Measurements from ENCODE around the gene FOXJ3. TPM values are rescaled to one million over a fixed set of nuclear protein-coding genes. Genes with fewer than 3 reads are reported as not detected.

Gene FOXJ3
- polyA plus RNA-seq, 1 of the 3 experiments (the other 2 are of a cell fraction), result 16.0 TPM

DNA sequence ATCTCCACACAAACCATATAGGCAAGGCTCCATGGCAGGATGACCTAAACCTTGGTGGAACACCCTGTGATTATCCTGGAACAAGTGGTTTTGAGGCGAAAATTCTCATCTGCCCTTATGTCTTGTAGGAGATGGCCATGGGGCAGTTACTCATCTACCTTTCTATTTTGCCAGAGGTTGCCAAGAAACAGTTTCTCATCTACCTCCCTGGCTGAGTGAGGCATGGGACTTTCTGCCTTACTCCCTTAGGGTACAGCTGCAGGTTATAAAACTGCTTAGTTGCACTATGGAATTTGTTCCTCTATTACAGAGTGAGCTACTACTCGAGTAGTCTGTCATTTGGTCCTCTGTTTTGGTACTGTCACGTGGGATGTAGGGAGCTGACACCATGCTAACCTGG lies 139.2 kb downstream of the FOXJ3 start:
- no peaks in the 10 kb centered on the region for H4K20me1 ChIP-seq (ENCODE audit: insufficient read depth)
- H2AFZ ChIP-seq (ENCODE audit: low read depth), result no peak overlapping the region
- H3K79me2 ChIP-seq (ENCODE audit: insufficient read depth), result peaks cover 6% of the 10 kb centered on the region; the same call in 1 of the 2 replicates
- TF ChIP-seq, protein P1, sequence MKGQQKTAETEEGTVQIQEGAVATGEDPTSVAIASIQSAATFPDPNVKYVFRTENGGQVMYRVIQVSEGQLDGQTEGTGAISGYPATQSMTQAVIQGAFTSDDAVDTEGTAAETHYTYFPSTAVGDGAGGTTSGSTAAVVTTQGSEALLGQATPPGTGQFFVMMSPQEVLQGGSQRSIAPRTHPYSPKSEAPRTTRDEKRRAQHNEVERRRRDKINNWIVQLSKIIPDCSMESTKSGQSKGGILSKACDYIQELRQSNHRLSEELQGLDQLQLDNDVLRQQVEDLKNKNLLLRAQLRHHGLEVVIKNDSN (IDR thresholded peaks at IDR 0.05; ENCODE audit: borderline replicate concordance, low read depth), result no peak
- TF ChIP-seq YY1 (IDR thresholded peaks at IDR 0.05; ENCODE audit: low read depth), result no peak
- TF ChIP-seq, protein P2, sequence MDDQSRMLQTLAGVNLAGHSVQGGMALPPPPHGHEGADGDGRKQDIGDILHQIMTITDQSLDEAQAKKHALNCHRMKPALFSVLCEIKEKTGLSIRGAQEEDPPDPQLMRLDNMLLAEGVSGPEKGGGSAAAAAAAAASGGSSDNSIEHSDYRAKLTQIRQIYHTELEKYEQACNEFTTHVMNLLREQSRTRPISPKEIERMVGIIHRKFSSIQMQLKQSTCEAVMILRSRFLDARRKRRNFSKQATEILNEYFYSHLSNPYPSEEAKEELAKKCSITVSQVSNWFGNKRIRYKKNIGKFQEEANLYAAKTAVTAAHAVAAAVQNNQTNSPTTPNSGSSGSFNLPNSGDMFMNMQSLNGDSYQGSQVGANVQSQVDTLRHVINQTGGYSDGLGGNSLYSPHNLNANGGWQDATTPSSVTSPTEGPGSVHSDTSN (IDR thresholded peaks at IDR 0.05), result no peak
- TF ChIP-seq, protein P3, sequence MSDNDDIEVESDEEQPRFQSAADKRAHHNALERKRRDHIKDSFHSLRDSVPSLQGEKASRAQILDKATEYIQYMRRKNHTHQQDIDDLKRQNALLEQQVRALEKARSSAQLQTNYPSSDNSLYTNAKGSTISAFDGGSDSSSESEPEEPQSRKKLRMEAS (IDR thresholded peaks at IDR 0.05; ENCODE audit: low read depth), result no peak
- no peak for TF ChIP-seq FOXJ3 (CRISPR knock-in tag; IDR thresholded peaks at IDR 0.05)
- no peak for TF ChIP-seq FOXM1 (IDR thresholded peaks at IDR 0.05; ENCODE audit: low read depth)
- no peak for TF ChIP-seq ELF1 (IDR thresholded peaks at IDR 0.05)
- no peak for TF ChIP-seq NRF1 (IDR thresholded peaks at IDR 0.05; ENCODE audit: low read depth, low read length)
- TF ChIP-seq CHD2 (IDR thresholded peaks at IDR 0.05; ENCODE audit: low read length, partially characterized antibody), result no peak
- no peak for TF ChIP-seq MEF2A (IDR thresholded peaks at IDR 0.05; ENCODE audit: borderline replicate concordance, low read depth)
- TF ChIP-seq, protein P4, sequence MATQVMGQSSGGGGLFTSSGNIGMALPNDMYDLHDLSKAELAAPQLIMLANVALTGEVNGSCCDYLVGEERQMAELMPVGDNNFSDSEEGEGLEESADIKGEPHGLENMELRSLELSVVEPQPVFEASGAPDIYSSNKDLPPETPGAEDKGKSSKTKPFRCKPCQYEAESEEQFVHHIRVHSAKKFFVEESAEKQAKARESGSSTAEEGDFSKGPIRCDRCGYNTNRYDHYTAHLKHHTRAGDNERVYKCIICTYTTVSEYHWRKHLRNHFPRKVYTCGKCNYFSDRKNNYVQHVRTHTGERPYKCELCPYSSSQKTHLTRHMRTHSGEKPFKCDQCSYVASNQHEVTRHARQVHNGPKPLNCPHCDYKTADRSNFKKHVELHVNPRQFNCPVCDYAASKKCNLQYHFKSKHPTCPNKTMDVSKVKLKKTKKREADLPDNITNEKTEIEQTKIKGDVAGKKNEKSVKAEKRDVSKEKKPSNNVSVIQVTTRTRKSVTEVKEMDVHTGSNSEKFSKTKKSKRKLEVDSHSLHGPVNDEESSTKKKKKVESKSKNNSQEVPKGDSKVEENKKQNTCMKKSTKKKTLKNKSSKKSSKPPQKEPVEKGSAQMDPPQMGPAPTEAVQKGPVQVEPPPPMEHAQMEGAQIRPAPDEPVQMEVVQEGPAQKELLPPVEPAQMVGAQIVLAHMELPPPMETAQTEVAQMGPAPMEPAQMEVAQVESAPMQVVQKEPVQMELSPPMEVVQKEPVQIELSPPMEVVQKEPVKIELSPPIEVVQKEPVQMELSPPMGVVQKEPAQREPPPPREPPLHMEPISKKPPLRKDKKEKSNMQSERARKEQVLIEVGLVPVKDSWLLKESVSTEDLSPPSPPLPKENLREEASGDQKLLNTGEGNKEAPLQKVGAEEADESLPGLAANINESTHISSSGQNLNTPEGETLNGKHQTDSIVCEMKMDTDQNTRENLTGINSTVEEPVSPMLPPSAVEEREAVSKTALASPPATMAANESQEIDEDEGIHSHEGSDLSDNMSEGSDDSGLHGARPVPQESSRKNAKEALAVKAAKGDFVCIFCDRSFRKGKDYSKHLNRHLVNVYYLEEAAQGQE (IDR thresholded peaks at IDR 0.05; ENCODE audit: low read depth, low read length), result no peak
- TF ChIP-seq GABPA (IDR thresholded peaks at IDR 0.05; ENCODE audit: low read depth), result no peak
- no peak for TF ChIP-seq FOSL2 (IDR thresholded peaks at IDR 0.05; ENCODE audit: borderline replicate concordance, low read depth)
- TF ChIP-seq EZH2phosphoT487 (IDR thresholded peaks at IDR 0.05; ENCODE audit: borderline replicate concordance, low read depth), result no peak
- no peak for TF ChIP-seq POLR2AphosphoS5 (IDR thresholded peaks at IDR 0.05; ENCODE audit: low read depth, low read length)
- TF ChIP-seq NFIC (IDR thresholded peaks at IDR 0.05; ENCODE audit: borderline replicate concordance), result no peak
- TF ChIP-seq EP300 (IDR thresholded peaks at IDR 0.05; ENCODE audit: borderline replicate concordance in 1 of 2, low read depth in 1 of 2, low read length in 1 of 2), result no peak
- TF ChIP-seq TAF1 (IDR thresholded peaks at IDR 0.05; ENCODE audit: borderline replicate concordance, low read depth, low read length), result no peak
- no peak overlapping the region for H3K4me2 ChIP-seq
- H3K9me2 ChIP-seq, result no peaks in the 10 kb centered on the region
- POLR2A ChIA-PET, result no interaction called here
- CTCF ChIA-PET, result interaction anchor here (0.6 to 0.9 kb wide), 2 partner anchors 18 to 23 kb away, joined by 3 read pairs; no protein-coding TSS in a partner anchor
- H3K9ac ChIP-seq, result no peak overlapping the region
- no peak for DNase-seq
- peaks cover 8% of the 10 kb centered on the region for H3F3A ChIP-seq (replicated peaks; ENCODE audit: insufficient read depth)
- no peaks in the 10 kb centered on the region for H3K27me3 ChIP-seq (ENCODE audit: insufficient read depth)
- H3K9me3 ChIP-seq, result no peaks in the 10 kb centered on the region
- WGBS (ENCODE audit: low lambda C conversion rate), result 63% methylated on average over 2 of the region's 3 CpGs
- H3K36me3 ChIP-seq (replicated peaks in 1 of 2; ENCODE audit: control insufficient read depth in 1 of 2, insufficient read depth in 2 of 2, low read length in 1 of 2), result peaks cover 50 to 74% of the 10 kb centered on the region in 2 experiments
- no peak overlapping the region for H3K27ac ChIP-seq (ENCODE audit: low read depth in 2 of 2, low read length in 1 of 2)
- H3K4me1 ChIP-seq (ENCODE audit: control insufficient read depth in 1 of 2, insufficient read depth in 2 of 2, low read depth in 1 of 2, low read length in 1 of 2), result no peaks in the 10 kb centered on the region
- H3K4me3 ChIP-seq (ENCODE audit: low read depth in 2 of 2, low read length in 1 of 2), result no peak overlapping the region
